Measurements from ENCODE around the gene IMMT. TPM values are rescaled to one million over a fixed set of nuclear protein-coding genes. Genes with fewer than 3 reads are reported as not detected.
"Not testable (repeated sequence)": the region's sequence is repeated elsewhere in the genome, so short reads cannot be mapped to it uniquely, and the experiment has no call there.

IMMT gene
- total and polyA plus RNA-seq, 2 of the 8 experiments (the other 6 are each of a cell fraction or from before 2014, with no cell fraction given): 37.7 to 103 TPM

- TF ChIP-seq HDAC2 (IDR thresholded peaks at IDR 0.05; ENCODE audit: borderline replicate concordance in 1 of 2, low read depth in 2 of 2, low read length in 2 of 2): no peak
Measured at GRCh38 chr2:86229221-86229620, 34.0 kb upstream of the IMMT start (continued).

- H3K27ac ChIP-seq (ENCODE audit: low read depth, low read length); POLR2A ChIA-PET (ENCODE audit: partially characterized antibody); FAIRE-seq; H2BK5ac ChIP-seq (ENCODE audit: low read depth, low read length); H2BK15ac ChIP-seq (ENCODE audit: low read length); H2AK5ac ChIP-seq (ENCODE audit: low read depth, low read length); H2AFZ ChIP-seq (ENCODE audit: low read length); H2BK20ac ChIP-seq (ENCODE audit: low read length); H3K36me3 ChIP-seq (ENCODE audit: control insufficient read depth in 2 of 4, insufficient read depth in 4 of 4, low read length in 3 of 4); H3K56ac ChIP-seq (replicated peaks; ENCODE audit: insufficient read length, low read depth, low read length); H3K14ac ChIP-seq (ENCODE audit: insufficient read length); DNase-seq (ENCODE audit: low read depth in 1 of 2, low spot score in 2 of 2); H4K91ac ChIP-seq (replicated peaks; ENCODE audit: insufficient read length, low read length); H4K5ac ChIP-seq (ENCODE audit: insufficient read length, low read depth, low read length); H3K79me1 ChIP-seq (ENCODE audit: low read depth, low read length); H3K4me1 ChIP-seq (replicated peaks in 1 of 4; ENCODE audit: control insufficient read depth in 3 of 4, insufficient read depth in 4 of 4, low read length in 3 of 4); H3K9me3 ChIP-seq (ENCODE audit: insufficient read depth in 2 of 2, low read depth in 1 of 2, low read length in 1 of 2); H3K79me2 ChIP-seq (ENCODE audit: control insufficient read depth in 1 of 2, insufficient read depth in 2 of 2, low read length in 2 of 2); H3K4me2 ChIP-seq (ENCODE audit: insufficient read depth in 1 of 2, low read depth in 2 of 2, low read length in 2 of 2); H4K20me1 ChIP-seq (replicated peaks in 1 of 2; ENCODE audit: control insufficient read depth in 1 of 2, insufficient read depth in 2 of 2, low read length in 2 of 2); H3K23ac ChIP-seq (ENCODE audit: insufficient read length); H3K9ac ChIP-seq (replicated peaks in 1 of 4; ENCODE audit: extremely low read depth in 1 of 4, low read depth in 3 of 4, low read length in 3 of 4); H2BK12ac ChIP-seq (ENCODE audit: low read depth, low read length); H3K23me2 ChIP-seq (ENCODE audit: low read depth, low read length); H2BK120ac ChIP-seq (replicated peaks; ENCODE audit: low read depth, low read length); H4K8ac ChIP-seq (ENCODE audit: extremely low read depth, insufficient read depth, low read length); H3K18ac ChIP-seq (ENCODE audit: extremely low read depth, low read length); H3K4me3 ChIP-seq (ENCODE audit: extremely low read depth in 1 of 4, insufficient read depth in 2 of 4, low read depth in 3 of 4, low read length in 4 of 4); H3K4ac ChIP-seq (replicated peaks; ENCODE audit: insufficient read length, low read depth, low read length); H3K27me3 ChIP-seq (replicated peaks in 1 of 4; ENCODE audit: control insufficient read depth in 3 of 4, extremely low read depth in 1 of 4, insufficient read depth in 3 of 4, low read length in 3 of 4): not testable (repeated sequence)
- CTCF ChIA-PET (ENCODE audit: partially characterized antibody): interaction anchor here (3.3 kb wide), 1 partner anchor 8 kb away, joined by 19 read pairs; no protein-coding TSS in a partner anchor
- 93% methylated on average over 8 of the region's 8 CpGs; no CpG with 5 or more reads in 1 of the 2 experiments for WGBS, 2 experiments (ENCODE audit: extremely low coverage in 1 of 2, insufficient coverage in 1 of 2, insufficient read length in 1 of 2, insufficient replicate concordance in 2 of 2, low coverage in 1 of 2, low lambda C conversion rate in 2 of 2, missing lambda C conversion rate in 1 of 2)
Measured at GRCh38 chr2:86228574-86228973, 33.3 kb upstream of the IMMT start.

Data from H1 (cell line).